NCI-H524 (cell line): ENCODE results near the gene CNOT11.
"Not testable (repeated sequence)": the region's sequence is repeated elsewhere in the genome, so short reads cannot be mapped to it uniquely, and the experiment has no call there.

Experiments used
- DNase-seq, 2 experiments: peaks; one replicate each; lab custom pipeline; 2025; lab: John Stamatoyannopoulos, UW

CNOT11 gene

DNA sequence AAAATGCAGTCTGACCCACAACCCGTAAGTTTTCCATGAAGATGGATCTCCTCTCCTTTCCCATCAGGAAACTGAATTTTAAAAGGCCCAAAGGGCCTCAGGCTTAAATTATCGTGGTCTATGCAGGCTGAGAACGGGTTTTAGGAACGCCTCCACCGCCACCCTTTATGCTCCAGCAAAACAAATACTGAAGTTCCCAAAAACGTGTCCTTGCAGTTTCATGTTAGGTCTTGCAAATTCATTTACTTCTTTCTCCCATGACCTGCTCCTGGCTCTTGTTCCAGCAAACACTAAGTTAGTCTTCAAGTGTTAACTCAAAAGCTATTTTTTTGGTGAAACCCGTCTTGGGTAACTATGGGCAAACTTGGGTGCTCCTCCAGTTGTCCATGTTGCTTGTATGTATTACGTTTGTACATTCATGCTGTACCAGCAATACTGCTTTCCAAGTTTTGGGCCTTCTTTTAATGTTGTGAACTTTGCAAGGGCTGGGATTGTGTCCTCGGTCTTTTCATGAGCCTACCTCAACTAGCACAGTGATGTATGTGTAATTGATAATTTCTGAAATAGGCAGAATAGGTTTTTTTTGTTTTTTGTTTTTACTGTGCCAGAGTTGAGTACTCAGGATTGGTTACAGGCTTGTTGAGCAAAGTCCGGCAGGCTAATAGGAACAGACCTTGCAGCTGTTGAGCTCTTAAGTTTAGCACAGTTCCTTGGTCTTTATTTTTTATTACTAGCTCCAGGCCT lies 57.6 kb downstream of the CNOT11 start:
- DNase-seq: no peak

GRCh38 chr2:101310834-101311695 lies 58.4 kb downstream of the CNOT11 start:
- DNase-seq: no peak

DNA sequence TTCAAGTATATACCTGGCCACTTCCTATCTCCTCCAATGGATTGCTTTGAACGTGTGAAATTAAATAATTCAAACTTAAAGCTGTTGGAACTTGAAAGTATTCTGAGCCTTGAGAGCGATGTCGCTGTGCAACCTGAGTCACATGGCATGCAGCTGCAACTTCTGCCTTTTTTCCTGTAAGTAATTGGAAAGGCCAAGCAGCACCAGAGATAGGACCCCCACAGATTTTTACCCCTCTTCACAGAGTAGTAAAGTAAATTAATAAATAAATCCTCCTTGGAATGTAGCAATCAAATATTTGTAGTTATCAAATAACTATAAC lies 59.0 kb downstream of the CNOT11 start:
- DNase-seq: no peak

- DNase-seq: not testable (repeated sequence)
These were observed 63.9 kb downstream of the CNOT11 start for GRCh38 chr2:101316568-101316967.
